Measurements from ENCODE around the gene CTAG1B.
"Not testable (repeated sequence)": the region's sequence is repeated elsewhere in the genome, so short reads cannot be mapped to it uniquely, and the experiment has no call there.

The CTAG1B gene

GRCh38 chrX:154619182-154619581, at the start of gene CTAG1B:
Gene CTAG1B (minus strand): TSS chrX:154619282. CDS start chrX:154619218, 64 bp downstream.
- CTCF ChIA-PET, result not testable (repeated sequence)

GRCh38 chrX:154661899-154662298, 42.8 kb upstream of the CTAG1B start:
- no peak for DNase-seq (ENCODE audit: low read depth, low spot score)
- POLR2A ChIA-PET, result no interaction called here
- no peak for TF ChIP-seq CTCF (IDR thresholded peaks at IDR 0.05; ENCODE audit: insufficient read depth, low read length, missing control alignments)
- CTCF ChIA-PET, result no interaction called here
- H3K4me3 ChIP-seq (ENCODE audit: low read depth, low read length), result no peak overlapping the region

More at GRCh38 chrX:154619182-154619581, at the start of gene CTAG1B:
- POLR2A ChIA-PET; DNase-seq (ENCODE audit: low read depth, low spot score); H3K4me3 ChIP-seq (ENCODE audit: low read depth, low read length): not testable (repeated sequence)

GRCh38 chrX:154661170-154661569, 42.1 kb upstream of the CTAG1B start:
- no peak for DNase-seq (ENCODE audit: low read depth, low spot score)
- no peak overlapping the region for H3K4me3 ChIP-seq (ENCODE audit: low read depth, low read length)
- CTCF ChIA-PET, result no interaction called here
- POLR2A ChIA-PET, result no interaction called here
- TF ChIP-seq CTCF (IDR thresholded peaks at IDR 0.05; ENCODE audit: insufficient read depth, low read length, missing control alignments), result no peak

- ChIA-PET POLR2A (interaction anchor here (1.1 kb wide), 1 partner anchor 86 kb away, joined by 3 read pairs; no protein-coding TSS in a partner anchor), CTCF (no interaction called here)
- H3K4me3 ChIP-seq (ENCODE audit: low read depth, low read length), result no peak overlapping the region
- TF ChIP-seq CTCF (IDR thresholded peaks at IDR 0.05; ENCODE audit: insufficient read depth, low read length, missing control alignments), result no peak
- no peak for DNase-seq (ENCODE audit: low read depth, low spot score)
These were observed 41.5 kb upstream of the CTAG1B start for GRCh38 chrX:154660541-154660940.

- CTCF ChIA-PET, result no interaction called here
- POLR2A ChIA-PET, result no interaction called here
- no peak for DNase-seq (ENCODE audit: low read depth, low spot score)
- no peak overlapping the region for H3K4me3 ChIP-seq (ENCODE audit: low read depth, low read length)
- no peak for TF ChIP-seq CTCF (IDR thresholded peaks at IDR 0.05; ENCODE audit: insufficient read depth, low read length, missing control alignments)
These were observed 39.9 kb upstream of the CTAG1B start for GRCh38 chrX:154658957-154659356.

- POLR2A ChIA-PET, result no interaction called here
- DNase-seq (ENCODE audit: low read depth, low spot score), result no peak
- no peak overlapping the region for H3K4me3 ChIP-seq (ENCODE audit: low read depth, low read length)
- CTCF ChIA-PET, result no interaction called here
- TF ChIP-seq CTCF (IDR thresholded peaks at IDR 0.05; ENCODE audit: insufficient read depth, low read length, missing control alignments), result no peak
These were observed 39.1 kb upstream of the CTAG1B start for GRCh38 chrX:154658187-154658586.

GRCh38 chrX:154657226-154657805, 38.2 kb upstream of the CTAG1B start:
- no peak for DNase-seq (ENCODE audit: low read depth, low spot score)
- POLR2A ChIA-PET, result no interaction called here
- TF ChIP-seq CTCF (IDR thresholded peaks at IDR 0.05; ENCODE audit: insufficient read depth, low read length, missing control alignments), result no peak
- CTCF ChIA-PET, result no interaction called here
- H3K4me3 ChIP-seq (ENCODE audit: low read depth, low read length), result no peak overlapping the region
